ENCODE results near the gene PADI4.

The PADI4 gene

GRCh38 chr1:17352419-17352909 lies 44.5 kb downstream of the PADI4 start:
- DNase-seq = no peak

DNA sequence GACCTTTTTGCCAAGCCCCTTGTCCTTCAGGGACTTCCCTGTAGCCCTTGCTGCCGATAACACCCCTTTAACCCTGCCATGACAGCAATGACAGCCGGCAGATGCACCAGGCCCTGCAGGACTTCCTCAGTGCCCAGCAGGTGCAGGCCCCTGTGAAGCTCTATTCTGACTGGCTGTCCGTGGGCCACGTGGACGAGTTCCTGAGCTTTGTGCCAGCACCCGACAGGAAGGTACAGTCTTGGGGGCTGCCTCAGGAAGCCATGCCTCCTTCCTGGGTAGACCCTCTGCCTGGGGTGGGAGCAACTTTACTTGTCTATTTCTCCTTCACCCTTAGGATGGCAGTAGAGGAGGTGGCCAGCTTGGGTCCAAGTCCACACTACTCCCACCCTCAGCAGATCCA lies 47.9 kb downstream of the PADI4 start:
- DNase-seq = no peak

DNA sequence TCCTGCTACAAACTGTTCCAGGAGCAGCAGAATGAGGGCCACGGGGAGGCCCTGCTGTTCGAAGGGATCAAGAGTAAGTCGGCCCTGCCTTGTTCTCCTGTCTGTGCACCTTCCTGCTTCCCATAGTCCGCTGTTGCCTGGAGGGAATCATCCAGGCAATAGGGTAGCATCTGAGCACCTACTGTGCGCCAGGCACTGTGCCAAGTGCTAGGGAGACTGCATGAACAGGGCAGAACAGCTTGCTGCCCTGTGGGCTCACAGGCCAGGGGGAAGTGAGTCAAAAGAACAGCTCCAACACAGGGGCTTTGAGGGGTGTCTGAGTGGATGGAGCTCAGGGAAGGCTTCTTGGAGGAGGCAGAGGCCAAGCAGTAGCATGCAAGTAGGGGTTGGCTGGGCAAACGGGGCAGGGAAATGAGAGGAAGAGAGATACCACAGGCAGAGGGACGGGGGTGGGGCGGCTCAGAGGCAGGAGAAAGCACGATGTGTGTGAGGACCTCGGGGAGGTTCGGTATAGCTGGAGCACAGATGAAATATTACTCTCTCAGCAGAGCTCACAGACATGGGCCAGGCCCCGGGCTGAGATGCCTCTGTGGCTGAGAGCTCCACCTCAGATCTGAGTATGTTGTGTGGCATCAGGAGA lies 48.5 kb downstream of the PADI4 start:
- DNase-seq = no peak

DNA sequence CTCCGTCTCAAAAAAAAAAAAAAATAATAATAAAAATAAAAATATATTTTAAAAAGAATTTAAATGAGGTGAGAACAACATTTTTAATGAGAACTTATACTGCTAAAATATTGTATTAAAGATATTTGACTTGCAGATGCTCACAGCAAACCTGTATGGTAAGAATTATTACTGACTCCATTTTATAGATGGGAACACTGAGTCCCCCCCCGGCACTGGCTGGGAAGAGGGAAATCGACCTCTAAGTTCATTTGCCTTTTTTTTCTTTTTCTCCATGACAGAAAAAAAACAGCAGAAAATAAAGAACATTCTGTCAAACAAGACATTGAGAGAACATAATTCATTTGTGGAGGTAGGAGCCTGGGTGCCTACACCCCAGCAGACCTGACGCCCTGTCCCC lies 50.6 kb downstream of the PADI4 start:
- DNase-seq = no peak

DNA sequence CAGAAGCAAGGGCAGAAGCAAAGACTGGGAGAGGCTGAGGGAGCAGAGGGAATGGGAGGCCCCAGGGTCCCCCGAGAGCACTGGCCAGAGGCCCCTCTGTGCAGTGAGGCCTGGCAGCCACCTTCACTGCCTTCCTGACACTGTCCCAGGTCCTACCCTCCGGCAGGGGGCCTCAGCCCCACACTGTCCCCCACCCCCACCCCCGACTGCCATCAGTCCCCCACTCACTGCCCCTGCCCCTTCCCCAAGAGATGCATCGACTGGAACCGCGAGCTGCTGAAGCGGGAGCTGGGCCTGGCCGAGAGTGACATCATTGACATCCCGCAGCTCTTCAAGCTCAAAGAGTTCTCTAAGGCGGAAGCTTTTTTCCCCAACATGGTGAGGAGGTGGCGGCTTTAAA lies 51.0 kb downstream of the PADI4 start:
- DNase-seq = no peak

- no peak for DNase-seq
These were observed 51.8 kb downstream of the PADI4 start for GRCh38 chr1:17359808-17360207.

DNA sequence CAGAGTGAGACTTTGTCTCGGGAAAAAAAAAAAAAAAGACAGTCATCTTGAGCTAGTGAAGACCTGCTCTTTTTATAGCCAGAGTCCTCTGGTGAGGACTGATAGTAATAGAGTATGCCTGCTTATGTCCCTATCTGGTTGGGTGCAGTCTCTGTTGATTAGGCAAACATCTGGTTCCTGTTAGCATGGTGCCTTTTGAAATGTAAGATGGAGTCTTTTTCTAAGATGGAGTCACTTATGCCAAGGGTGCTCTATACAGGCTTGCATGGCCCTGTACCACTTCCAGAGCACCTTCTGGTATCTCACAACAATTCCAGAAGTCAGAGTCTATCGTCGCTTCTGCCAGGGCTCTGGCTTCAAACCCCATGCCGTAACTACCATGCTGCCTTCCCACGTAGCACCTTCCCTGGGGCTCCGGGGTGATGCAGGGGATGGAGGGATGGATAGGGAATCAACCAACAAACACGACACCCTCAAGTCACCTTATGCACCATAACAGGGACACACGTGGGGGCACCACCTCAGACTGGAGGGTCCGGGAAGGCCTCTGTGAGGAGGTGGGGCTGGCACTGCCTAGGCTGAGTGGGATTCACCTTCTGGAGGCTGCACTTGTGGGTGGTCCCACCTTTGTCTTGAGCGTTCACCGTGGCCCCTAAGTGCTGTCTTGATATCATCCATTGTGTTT lies 52.4 kb downstream of the PADI4 start:
- no peak for DNase-seq

- DNase-seq = no peak
These were observed 53.7 kb downstream of the PADI4 start for GRCh38 chr1:17361687-17362086.

GRCh38 chr1:17363351-17363750 lies 55.4 kb downstream of the PADI4 start:
- DNase-seq = no peak

DNA sequence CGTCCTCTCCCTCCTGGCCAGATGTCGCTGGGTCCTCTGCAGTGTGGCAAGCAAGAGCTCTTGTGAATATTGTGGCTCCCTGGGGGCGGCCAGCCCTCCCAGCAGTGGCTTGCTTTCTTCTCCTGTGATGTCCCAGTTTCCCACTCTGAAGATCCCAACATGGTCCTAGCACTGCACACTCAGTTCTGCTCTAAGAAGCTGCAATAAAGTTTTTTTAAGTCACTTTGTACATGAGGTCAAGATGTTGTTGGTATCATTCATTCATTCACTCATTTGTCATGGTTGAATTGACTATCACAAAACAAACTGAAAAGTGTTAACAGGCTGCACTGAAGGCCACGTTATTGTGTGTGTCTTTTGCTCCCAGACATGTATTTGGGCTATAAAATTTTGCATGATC lies 55.8 kb downstream of the PADI4 start:
- no peak for DNase-seq

DNA sequence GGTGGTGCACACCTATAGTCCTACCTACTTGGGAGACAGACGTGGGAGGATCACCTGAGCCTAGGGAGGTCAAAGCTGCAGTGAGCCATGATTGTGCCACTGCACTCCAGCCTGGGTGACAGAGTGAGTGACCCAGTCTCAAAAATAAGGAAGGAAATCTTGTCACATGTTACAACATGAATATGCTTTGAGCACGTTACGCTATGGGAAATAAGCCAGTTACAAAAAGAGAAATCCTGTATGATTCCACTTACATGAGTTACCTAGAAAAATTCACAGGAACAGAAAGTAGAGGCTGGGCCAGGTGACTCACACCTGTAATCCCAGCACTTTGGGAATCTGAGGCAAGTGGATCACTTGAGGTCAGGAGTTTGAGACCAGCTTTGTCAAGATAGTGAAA lies 57.3 kb downstream of the PADI4 start:
- DNase-seq = no peak

- no peak for DNase-seq
These were observed 61.5 kb downstream of the PADI4 start for GRCh38 chr1:17369466-17369865.

- DNase-seq = no peak
These were observed 62.6 kb downstream of the PADI4 start for GRCh38 chr1:17370618-17371017.

DNA sequence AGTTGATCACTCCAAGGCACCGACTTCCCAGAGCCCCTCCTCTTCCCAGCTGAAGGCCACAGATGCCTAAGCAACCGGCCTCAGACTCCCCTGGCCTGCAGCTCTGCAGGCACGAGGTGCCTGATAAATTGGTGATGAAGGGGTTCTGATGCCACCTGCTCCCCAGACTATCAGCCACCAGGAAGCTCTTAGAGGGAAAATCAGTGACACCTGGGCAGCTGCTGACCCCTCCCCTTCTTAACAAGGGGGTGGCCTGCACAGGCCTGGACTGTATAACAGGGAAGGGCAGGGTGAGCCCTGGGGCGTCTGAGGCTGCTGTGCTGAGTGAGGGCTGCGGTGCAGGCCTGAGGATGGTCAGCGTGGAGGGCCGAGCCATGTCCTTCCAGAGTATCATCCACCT lies 63.9 kb downstream of the PADI4 start, which contains the start of gene PADI6:
PADI6 (plus strand) TSS at position 301 of the 400 bp plus-strand sequence; CDS start at position 351, 50 bp downstream.
- no peak for DNase-seq

DNA sequence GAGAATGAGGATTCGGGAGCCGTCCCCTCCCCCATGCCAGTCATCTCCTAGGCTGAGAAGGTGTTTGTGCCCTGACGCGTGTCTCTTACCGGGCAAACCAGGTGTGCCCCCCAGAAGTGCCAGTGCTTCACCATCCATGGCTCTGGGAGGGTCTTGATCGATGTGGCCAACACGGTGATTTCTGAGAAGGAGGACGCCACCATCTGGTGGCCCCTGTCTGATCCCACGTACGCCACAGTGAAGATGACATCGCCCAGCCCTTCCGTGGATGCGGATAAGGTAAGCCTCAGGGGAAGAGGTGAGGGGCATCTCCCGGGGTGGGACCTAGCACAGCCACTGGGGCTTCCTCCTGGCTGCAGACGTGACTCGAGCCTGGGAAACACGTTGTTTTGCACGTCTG lies 65.0 kb downstream of the PADI4 start:
- DNase-seq = no peak

GRCh38 chr1:17375651-17376050 lies 67.7 kb downstream of the PADI4 start:
- no peak for DNase-seq

DNA sequence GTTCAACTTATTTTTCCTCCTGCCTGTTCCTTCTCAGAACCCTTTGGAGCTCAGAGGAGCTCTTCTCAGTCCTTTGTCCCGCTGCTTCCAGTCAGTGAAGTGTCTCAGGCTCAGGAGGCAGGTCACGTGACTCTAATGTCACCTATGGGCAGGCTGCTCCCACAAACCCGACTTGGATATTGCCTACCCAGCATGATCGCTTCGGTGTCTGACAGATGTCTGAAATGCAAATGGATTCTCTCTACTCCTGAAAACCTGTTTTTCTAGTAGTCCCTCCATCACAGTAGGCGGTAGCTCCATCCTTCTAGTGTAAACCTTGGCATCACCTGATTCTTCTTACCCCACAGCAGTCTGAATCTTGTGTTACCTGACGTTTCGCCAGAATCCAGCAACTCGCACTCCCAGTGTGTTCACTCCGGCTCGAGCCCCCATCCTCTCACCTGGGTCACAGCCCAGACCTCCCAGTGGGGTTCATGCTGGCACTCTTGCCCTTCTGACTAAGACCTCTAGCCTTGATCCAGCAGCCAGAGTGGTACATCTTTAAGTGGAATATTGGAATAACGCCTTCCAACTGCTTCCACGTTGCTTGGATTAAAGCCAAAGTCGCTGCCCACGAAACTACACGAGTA lies 69.4 kb downstream of the PADI4 start:
- peak; percentile 96 for DNase-seq

DNA sequence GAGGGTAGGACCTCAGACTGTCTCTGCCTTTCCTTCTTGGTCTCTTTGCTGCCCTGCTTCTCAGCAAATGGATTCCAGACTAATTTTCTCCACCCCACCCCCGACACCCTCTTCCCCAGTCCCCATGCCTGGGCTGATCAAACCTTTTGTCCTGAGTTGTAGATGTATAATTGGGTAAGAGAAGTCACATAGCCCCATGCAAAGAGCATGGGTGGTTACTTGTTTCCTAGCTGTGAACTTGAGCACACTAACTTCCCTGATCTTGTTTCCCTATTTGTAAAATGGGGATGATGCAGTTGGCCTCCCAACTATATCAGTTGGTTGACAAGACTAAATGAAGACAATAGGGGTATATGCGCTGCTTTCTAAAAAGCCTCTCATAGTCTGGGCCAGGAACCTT lies 73.2 kb downstream of the PADI4 start:
- no peak for DNase-seq

DNA sequence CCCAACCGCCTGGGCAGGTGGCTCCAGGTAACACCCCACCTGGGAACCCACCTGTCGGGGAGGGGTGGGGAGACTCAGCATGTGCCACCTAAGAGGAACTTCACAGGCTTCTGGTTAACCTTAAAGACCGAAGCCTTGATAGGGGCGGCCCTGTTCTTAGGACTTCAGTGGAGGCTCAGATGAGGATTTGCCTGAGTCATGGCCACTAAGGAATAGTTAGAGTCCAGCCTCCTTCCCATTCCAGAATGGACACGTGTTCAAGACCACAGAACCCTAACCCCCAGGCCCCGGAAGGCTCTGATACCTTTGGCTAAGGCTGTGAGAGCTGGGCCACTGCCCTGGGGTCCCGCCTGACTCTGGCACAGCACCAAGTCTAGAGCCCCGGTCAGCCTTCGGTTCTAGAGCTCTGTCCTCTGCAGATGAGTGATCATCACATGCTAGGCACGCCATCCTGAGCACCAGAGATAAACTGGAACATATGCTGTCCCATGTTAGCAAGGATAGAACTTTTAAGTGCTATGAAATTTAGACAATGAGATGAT lies 84.3 kb downstream of the PADI4 start:
- no peak for DNase-seq

DNA sequence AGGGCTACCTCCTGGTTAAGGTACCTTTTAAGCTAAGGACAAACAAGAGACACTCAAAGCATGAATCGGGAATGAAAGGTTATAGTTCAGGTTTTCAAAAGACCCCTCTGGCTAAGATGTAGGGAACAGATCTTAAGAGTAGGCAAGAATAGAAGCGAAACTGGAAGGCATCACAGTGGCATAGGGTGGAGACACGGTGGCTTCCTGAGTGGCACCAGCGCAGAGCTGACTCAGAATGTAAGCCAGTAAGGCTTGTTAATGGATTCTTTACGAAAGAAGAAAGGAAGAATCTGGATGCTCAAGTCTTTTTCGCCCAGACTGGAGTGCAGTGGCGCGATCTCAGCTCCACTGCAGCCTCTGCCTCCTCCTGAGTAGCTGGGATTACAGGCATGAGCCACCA lies 85.2 kb downstream of the PADI4 start:
- no peak for DNase-seq

GRCh38 chr1:17397910-17398695 lies 90.1 kb downstream of the PADI4 start:
- DNase-seq = no peak

- DNase-seq = no peak
These were observed 92.8 kb downstream of the PADI4 start for GRCh38 chr1:17400725-17401341.

- DNase-seq = no peak
These were observed 93.8 kb downstream of the PADI4 start for GRCh38 chr1:17401841-17402240.
